ENCODE data around the gene FGF11. TPM values are rescaled to one million over a fixed set of nuclear protein-coding genes. Genes with fewer than 3 reads are reported as not detected.
A peak's percentile ranks its signal among the peaks of the same experiment; 100 is the strongest.

FGF11 gene
- total and polyA plus RNA-seq, 2 of the 13 experiments (the other 11 are each of a cell fraction or from before 2014, with no cell fraction given), result 0.20 to 7.6 TPM

DNA sequence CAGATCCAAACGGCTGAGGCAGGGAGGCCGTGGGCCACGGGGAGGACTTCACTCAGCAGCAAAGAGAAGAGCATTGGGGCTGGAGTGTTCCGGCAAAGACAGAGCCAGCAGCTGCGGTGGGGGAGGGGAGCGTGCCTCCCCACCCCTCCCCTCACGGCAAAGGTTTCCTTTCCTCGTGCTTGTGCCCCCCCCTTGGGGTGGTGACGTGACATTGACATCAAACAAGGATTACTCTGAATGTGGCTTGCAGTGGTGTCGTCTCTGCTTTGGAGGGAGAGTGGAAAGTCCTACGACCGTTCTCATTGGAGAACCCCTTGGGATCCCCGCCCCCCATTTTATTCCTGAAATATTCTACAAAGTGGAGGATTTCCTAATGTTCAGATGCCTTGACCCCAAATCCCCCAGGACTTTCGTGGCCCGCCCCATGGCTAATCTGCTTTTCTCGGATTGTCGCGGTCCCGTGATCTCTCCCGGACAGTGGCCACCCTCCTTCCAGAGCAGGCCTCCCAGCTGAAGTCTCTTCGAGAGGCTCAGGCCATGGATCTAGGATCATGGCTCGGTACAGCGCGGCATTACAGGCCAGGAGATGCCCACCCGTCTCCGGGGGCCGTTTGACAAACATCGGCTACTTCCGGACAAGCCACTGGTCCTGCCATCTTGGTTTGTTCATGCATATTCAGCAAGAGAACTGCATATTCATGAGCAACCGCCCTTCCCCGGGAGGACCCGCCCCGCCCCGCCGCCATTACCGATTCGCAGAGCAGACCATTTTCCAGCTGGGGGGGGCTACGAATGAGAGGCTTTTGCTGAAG, 44.1 kb downstream of the FGF11 start (continued):
- TF ChIP-seq, protein P1, sequence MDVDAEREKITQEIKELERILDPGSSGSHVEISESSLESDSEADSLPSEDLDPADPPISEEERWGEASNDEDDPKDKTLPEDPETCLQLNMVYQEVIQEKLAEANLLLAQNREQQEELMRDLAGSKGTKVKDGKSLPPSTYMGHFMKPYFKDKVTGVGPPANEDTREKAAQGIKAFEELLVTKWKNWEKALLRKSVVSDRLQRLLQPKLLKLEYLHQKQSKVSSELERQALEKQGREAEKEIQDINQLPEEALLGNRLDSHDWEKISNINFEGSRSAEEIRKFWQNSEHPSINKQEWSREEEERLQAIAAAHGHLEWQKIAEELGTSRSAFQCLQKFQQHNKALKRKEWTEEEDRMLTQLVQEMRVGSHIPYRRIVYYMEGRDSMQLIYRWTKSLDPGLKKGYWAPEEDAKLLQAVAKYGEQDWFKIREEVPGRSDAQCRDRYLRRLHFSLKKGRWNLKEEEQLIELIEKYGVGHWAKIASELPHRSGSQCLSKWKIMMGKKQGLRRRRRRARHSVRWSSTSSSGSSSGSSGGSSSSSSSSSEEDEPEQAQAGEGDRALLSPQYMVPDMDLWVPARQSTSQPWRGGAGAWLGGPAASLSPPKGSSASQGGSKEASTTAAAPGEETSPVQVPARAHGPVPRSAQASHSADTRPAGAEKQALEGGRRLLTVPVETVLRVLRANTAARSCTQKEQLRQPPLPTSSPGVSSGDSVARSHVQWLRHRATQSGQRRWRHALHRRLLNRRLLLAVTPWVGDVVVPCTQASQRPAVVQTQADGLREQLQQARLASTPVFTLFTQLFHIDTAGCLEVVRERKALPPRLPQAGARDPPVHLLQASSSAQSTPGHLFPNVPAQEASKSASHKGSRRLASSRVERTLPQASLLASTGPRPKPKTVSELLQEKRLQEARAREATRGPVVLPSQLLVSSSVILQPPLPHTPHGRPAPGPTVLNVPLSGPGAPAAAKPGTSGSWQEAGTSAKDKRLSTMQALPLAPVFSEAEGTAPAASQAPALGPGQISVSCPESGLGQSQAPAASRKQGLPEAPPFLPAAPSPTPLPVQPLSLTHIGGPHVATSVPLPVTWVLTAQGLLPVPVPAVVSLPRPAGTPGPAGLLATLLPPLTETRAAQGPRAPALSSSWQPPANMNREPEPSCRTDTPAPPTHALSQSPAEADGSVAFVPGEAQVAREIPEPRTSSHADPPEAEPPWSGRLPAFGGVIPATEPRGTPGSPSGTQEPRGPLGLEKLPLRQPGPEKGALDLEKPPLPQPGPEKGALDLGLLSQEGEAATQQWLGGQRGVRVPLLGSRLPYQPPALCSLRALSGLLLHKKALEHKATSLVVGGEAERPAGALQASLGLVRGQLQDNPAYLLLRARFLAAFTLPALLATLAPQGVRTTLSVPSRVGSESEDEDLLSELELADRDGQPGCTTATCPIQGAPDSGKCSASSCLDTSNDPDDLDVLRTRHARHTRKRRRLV (CRISPR knock-in tag; IDR thresholded peaks at IDR 0.05), result peak; percentile 73; the same call in 1 of the 2 replicates
- no peak; the same call in 1 of the 2 replicates for TF ChIP-seq ZNF101 (CRISPR knock-in tag; IDR thresholded peaks at IDR 0.05; ENCODE audit: borderline replicate concordance, low read depth)
- TF ChIP-seq ZBTB1 (CRISPR knock-in tag; IDR thresholded peaks at IDR 0.05; ENCODE audit: borderline replicate concordance), result no peak
- TF ChIP-seq MYNN (CRISPR knock-in tag; IDR thresholded peaks at IDR 0.05; ENCODE audit: low read depth), result 0 out of 2 replicates have a peak, but pooled peaks have one; percentile 6
- no peak for TF ChIP-seq BRD4 (CRISPR knock-in tag; IDR thresholded peaks at IDR 0.05)
- TF ChIP-seq RFX5 (IDR thresholded peaks at IDR 0.05; ENCODE audit: low read depth, low read length), result no peak
- 0 out of 2 replicates have a peak, but pooled peaks have one; percentile 37 for TF ChIP-seq BHLHE40 (IDR thresholded peaks at IDR 0.05; ENCODE audit: low read length)
- 0 out of 2 replicates have a peak, but pooled peaks have one; percentile 18 for TF ChIP-seq ZNF556 (CRISPR knock-in tag; IDR thresholded peaks at IDR 0.05; ENCODE audit: borderline replicate concordance)
- TF ChIP-seq, protein P2, sequence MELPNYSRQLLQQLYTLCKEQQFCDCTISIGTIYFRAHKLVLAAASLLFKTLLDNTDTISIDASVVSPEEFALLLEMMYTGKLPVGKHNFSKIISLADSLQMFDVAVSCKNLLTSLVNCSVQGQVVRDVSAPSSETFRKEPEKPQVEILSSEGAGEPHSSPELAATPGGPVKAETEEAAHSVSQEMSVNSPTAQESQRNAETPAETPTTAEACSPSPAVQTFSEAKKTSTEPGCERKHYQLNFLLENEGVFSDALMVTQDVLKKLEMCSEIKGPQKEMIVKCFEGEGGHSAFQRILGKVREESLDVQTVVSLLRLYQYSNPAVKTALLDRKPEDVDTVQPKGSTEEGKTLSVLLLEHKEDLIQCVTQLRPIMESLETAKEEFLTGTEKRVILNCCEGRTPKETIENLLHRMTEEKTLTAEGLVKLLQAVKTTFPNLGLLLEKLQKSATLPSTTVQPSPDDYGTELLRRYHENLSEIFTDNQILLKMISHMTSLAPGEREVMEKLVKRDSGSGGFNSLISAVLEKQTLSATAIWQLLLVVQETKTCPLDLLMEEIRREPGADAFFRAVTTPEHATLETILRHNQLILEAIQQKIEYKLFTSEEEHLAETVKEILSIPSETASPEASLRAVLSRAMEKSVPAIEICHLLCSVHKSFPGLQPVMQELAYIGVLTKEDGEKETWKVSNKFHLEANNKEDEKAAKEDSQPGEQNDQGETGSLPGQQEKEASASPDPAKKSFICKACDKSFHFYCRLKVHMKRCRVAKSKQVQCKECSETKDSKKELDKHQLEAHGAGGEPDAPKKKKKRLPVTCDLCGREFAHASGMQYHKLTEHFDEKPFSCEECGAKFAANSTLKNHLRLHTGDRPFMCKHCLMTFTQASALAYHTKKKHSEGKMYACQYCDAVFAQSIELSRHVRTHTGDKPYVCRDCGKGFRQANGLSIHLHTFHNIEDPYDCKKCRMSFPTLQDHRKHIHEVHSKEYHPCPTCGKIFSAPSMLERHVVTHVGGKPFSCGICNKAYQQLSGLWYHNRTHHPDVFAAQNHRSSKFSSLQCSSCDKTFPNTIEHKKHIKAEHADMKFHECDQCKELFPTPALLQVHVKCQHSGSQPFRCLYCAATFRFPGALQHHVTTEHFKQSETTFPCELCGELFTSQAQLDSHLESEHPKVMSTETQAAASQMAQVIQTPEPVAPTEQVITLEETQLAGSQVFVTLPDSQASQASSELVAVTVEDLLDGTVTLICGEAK (IDR thresholded peaks at IDR 0.05), result no peak
- TF ChIP-seq, protein P2 (CRISPR knock-in tag; IDR thresholded peaks at IDR 0.05), result peak; percentile 13; the same call in 1 of the 2 replicates

All from HepG2 (cell line).